Neural progenitor cell (in vitro differentiated cells): Measurements from ENCODE around the gene CTXN2. TPM values are rescaled to one million over a fixed set of nuclear protein-coding genes. Genes with fewer than 3 reads are reported as not detected.

ENCODE experiments used
- DNase-seq: peaks from one replicate; pipeline ENCODE4 v3.0.0-alpha.2; 2016; ENCODE audit warnings: low spot score
- H2AFZ ChIP-seq: fragments of 200-600 bp; sonication (generic); replicated peaks from 2 replicates; pipeline ENCODE4 v1.6.1; 2016; ENCODE audit warnings: antibody characterized with exemption
- H3F3A ChIP-seq: fragments of 200-600 bp; sonication (generic); 2 replicates; pipeline ENCODE4 v1.6.1; 2016; ENCODE audit warnings: antibody characterized with exemption, low read depth
- H3K27ac ChIP-seq: fragments of 200-600 bp; sonication (generic); 2 replicates; pipeline ENCODE4 v1.5.1; 2016; ENCODE audit warnings: mild to moderate bottlenecking
- H3K27me3 ChIP-seq: fragments of 200-600 bp; sonication (generic); 2 replicates; pipeline ENCODE4 v1.6.1; 2016; ENCODE audit warnings: mild to moderate bottlenecking, moderate library complexity
- H3K36me3 ChIP-seq: fragments of 200-600 bp; sonication (generic); 2 replicates; pipeline ENCODE4 v1.5.1; 2016
- H3K4me1 ChIP-seq: fragments of 200-600 bp; sonication (generic); 2 replicates; pipeline ENCODE4 v1.6.1; 2016; ENCODE audit warnings: mixed run types
- H3K4me2 ChIP-seq: fragments of 200-600 bp; sonication (generic); 2 replicates; pipeline ENCODE4 v1.6.1; 2016
- H3K4me3 ChIP-seq: fragments of 200-600 bp; sonication (generic); 2 replicates; pipeline ENCODE4 v1.5.1; 2016
- H3K79me2 ChIP-seq: fragments of 200-600 bp; sonication (generic); 2 replicates; pipeline ENCODE4 v1.6.1; 2016; ENCODE audit warnings: low read depth
- H3K9ac ChIP-seq: fragments of 200-600 bp; sonication (generic); 2 replicates; pipeline ENCODE4 v1.6.1; 2016
- H3K9me3 ChIP-seq: fragments of 200-600 bp; sonication (generic); 2 replicates; pipeline ENCODE4 v1.5.1; 2016; ENCODE audit warnings: low read depth
- H4K20me1 ChIP-seq: fragments of 200-600 bp; sonication (generic); 2 replicates; pipeline ENCODE4 v1.6.1; 2016; ENCODE audit warnings: low read depth
- H3K27ac Mint-ChIP-seq: 3 replicates; pipeline ENCODE4 v1.8.0; 2021; ENCODE audit warnings: mixed read lengths
- H3K27me3 Mint-ChIP-seq: 2 replicates; pipeline ENCODE4 v1.8.0; 2022; ENCODE audit warnings: low read depth, mild to moderate bottlenecking, inconsistent platforms, moderate library complexity, mixed read lengths; ENCODE audit not compliant: insufficient read depth
- H3K36me3 Mint-ChIP-seq: 3 replicates; pipeline ENCODE4 v1.8.0; 2021; ENCODE audit warnings: mixed read lengths
- H3K4me1 Mint-ChIP-seq: 3 replicates; pipeline ENCODE4 v1.8.0; 2021; ENCODE audit warnings: mixed read lengths
- H3K4me3 Mint-ChIP-seq: 3 replicates; pipeline ENCODE4 v1.8.0; 2021; ENCODE audit warnings: mild to moderate bottlenecking, moderate library complexity, mixed read lengths
- H3K9me3 Mint-ChIP-seq: 3 replicates; pipeline ENCODE4 v1.8.0; 2020; ENCODE audit warnings: mixed read lengths
- CTCF ChIP-seq: fragments of 200-600 bp; sonication (generic); IDR thresholded peaks from 2 replicates; pipeline ENCODE4 v1.5.1; 2017; ENCODE audit warnings: antibody characterized with exemption, mild to moderate bottlenecking
- EZH2 ChIP-seq: fragments of 200-600 bp; sonication (generic); IDR thresholded peaks from 2 replicates; pipeline ENCODE4 v1.6.1; 2017; ENCODE audit warnings: antibody characterized with exemption, mild to moderate bottlenecking, moderate library complexity
- EZH2phosphoT487 ChIP-seq: fragments of 200-600 bp; sonication (generic); IDR thresholded peaks from 2 replicates; pipeline ENCODE4 v1.6.1; 2017; ENCODE audit warnings: antibody characterized with exemption
- total RNA-seq: library from RNA; depleted of rRNA; stranded (reverse); fragments of >200 nt; gene quantifications from 2 replicates; pipeline ENCODE4 v1.2.3, GENCODE V29; 2015; ENCODE audit warnings: low replicate concordance

Gene CTXN2
- total RNA-seq, 1 donor from 2014 or later = 0.60 TPM

- H3K4me1 Mint-ChIP-seq = no peaks in the 10 kb centered on the region
- Histone ChIP-seq H3K79me2 (no peaks in the 10 kb centered on the region), H3F3A (no peaks in the 10 kb centered on the region), H3K27me3 (no peaks in the 10 kb centered on the region), H3K9me3 (no peaks in the 10 kb centered on the region), H3K4me2 (no peak overlapping the region), H3K27ac (no peak overlapping the region), H3K36me3 (no peaks in the 10 kb centered on the region), H3K4me3 (no peak overlapping the region), H2AFZ (no peak overlapping the region), H4K20me1 (no peaks in the 10 kb centered on the region), H3K4me1 (peaks cover 4% of the 10 kb centered on the region), H3K9ac (no peak overlapping the region)
- no peak overlapping the region for H3K4me3 Mint-ChIP-seq
- TF ChIP-seq EZH2phosphoT487 (no peak), CTCF (no peak)
- H3K9me3 Mint-ChIP-seq = no peaks in the 10 kb centered on the region
- DNase-seq = no peak
- peaks cover 3% of the 10 kb centered on the region for H3K27me3 Mint-ChIP-seq
- no peaks in the 10 kb centered on the region for H3K36me3 Mint-ChIP-seq
- no peak overlapping the region for H3K27ac Mint-ChIP-seq
These were observed 53.5 kb downstream of the CTXN2 start for GRCh38 chr15:48244921-48245320.

- H3K36me3 Mint-ChIP-seq = no peaks in the 10 kb centered on the region
- no peaks in the 10 kb centered on the region for H3K9me3 Mint-ChIP-seq
- Histone ChIP-seq H3K36me3 (no peaks in the 10 kb centered on the region), H3F3A (no peaks in the 10 kb centered on the region), H3K4me3 (no peak overlapping the region), H3K4me1 (no peaks in the 10 kb centered on the region), H3K9me3 (no peaks in the 10 kb centered on the region), H3K9ac (no peak overlapping the region), H3K79me2 (no peaks in the 10 kb centered on the region), H2AFZ (no peak overlapping the region), H3K27ac (no peak overlapping the region), H4K20me1 (no peaks in the 10 kb centered on the region), H3K4me2 (no peak overlapping the region), H3K27me3 (no peaks in the 10 kb centered on the region)
- H3K4me1 Mint-ChIP-seq = peaks cover 12% of the 10 kb centered on the region
- no peak for DNase-seq
- H3K27me3 Mint-ChIP-seq = peaks cover 6% of the 10 kb centered on the region
- H3K4me3 Mint-ChIP-seq = no peak overlapping the region
- no peak for TF ChIP-seq EZH2phosphoT487
- no peak for TF ChIP-seq EZH2
- no peak for TF ChIP-seq CTCF
- no peak overlapping the region for H3K27ac Mint-ChIP-seq
These were observed 56.9 kb downstream of the CTXN2 start for GRCh38 chr15:48248414-48248813.

GRCh38 chr15:48250640-48251076 is 59.2 kb downstream of the CTXN2 start:
- Mint-ChIP-seq H3K27ac (peak overlapping the region; percentile 0), H3K4me1 (peaks cover 12% of the 10 kb centered on the region), H3K27me3 (peaks cover 3% of the 10 kb centered on the region), H3K36me3 (no peaks in the 10 kb centered on the region), H3K9me3 (peaks cover 2% of the 10 kb centered on the region), H3K4me3 (no peak overlapping the region)
- TF ChIP-seq CTCF (peak; percentile 59), EZH2phosphoT487 (no peak)
- H3K4me3 ChIP-seq = no peak overlapping the region
- H3F3A ChIP-seq = no peaks in the 10 kb centered on the region
- no peaks in the 10 kb centered on the region for H3K9me3 ChIP-seq
- no peak overlapping the region for H3K9ac ChIP-seq
- H3K4me1 ChIP-seq = no peaks in the 10 kb centered on the region
- DNase-seq = peak; percentile 70
- no peaks in the 10 kb centered on the region for H3K79me2 ChIP-seq
- H4K20me1 ChIP-seq = no peaks in the 10 kb centered on the region
- no peak overlapping the region for H2AFZ ChIP-seq
- H3K27ac ChIP-seq = no peak overlapping the region
- no peaks in the 10 kb centered on the region for H3K27me3 ChIP-seq
- H3K4me2 ChIP-seq = no peak overlapping the region
- H3K36me3 ChIP-seq = no peaks in the 10 kb centered on the region
